ENCODE measurements around the gene DPP6.
"Not testable (repeated sequence)": the region's sequence is repeated elsewhere in the genome, so short reads cannot be mapped to it uniquely, and the experiment has no call there.

DNA sequence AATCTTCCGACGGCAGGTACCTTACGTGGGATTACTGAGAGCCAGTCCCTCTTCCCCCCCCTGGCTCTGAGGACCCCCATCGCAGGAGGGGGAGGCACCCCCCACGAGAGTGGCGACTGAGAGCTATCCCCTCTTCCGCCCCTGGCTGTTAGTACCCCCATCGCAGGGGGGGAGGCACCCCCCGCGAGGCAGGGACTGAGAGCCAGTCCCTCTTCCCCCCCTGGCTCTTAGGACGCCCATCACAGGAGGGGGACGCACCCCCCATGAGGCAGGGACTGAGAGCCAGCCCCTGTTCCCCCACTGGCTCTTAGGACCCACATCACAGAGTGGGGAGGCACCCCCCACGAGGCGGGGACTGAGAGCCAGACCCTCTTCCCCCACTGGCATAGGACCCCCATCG is 8.4 kb downstream of the DPP6 start:
- TF ChIP-seq, protein P1, sequence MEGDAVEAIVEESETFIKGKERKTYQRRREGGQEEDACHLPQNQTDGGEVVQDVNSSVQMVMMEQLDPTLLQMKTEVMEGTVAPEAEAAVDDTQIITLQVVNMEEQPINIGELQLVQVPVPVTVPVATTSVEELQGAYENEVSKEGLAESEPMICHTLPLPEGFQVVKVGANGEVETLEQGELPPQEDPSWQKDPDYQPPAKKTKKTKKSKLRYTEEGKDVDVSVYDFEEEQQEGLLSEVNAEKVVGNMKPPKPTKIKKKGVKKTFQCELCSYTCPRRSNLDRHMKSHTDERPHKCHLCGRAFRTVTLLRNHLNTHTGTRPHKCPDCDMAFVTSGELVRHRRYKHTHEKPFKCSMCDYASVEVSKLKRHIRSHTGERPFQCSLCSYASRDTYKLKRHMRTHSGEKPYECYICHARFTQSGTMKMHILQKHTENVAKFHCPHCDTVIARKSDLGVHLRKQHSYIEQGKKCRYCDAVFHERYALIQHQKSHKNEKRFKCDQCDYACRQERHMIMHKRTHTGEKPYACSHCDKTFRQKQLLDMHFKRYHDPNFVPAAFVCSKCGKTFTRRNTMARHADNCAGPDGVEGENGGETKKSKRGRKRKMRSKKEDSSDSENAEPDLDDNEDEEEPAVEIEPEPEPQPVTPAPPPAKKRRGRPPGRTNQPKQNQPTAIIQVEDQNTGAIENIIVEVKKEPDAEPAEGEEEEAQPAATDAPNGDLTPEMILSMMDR (IDR thresholded peaks at IDR 0.05), result not testable (repeated sequence)
- TF ChIP-seq CHD4 (IDR thresholded peaks at IDR 0.05; ENCODE audit: borderline replicate concordance); RFX5 (IDR thresholded peaks at IDR 0.05); REST (IDR thresholded peaks at IDR 0.05); EP300 (IDR thresholded peaks at IDR 0.05); POLR2A (IDR thresholded peaks at IDR 0.05; ENCODE audit: low read length); JUNB (IDR thresholded peaks at IDR 0.05): not testable (repeated sequence)
